GOT3 (cell line): ENCODE measurements around the gene SDE2.
"Not testable (repeated sequence)": the region's sequence is repeated elsewhere in the genome, so short reads cannot be mapped to it uniquely, and the experiment has no call there.

Source experiments
- DNase-seq: peaks from one replicate; lab custom pipeline; 2025; ENCODE audit warnings: mixed read lengths; lab: John Stamatoyannopoulos, UW

The SDE2 gene

GRCh38 chr1:225942574-225942973, 56.6 kb downstream of the SDE2 start:
- DNase-seq, result no peak

- no peak for DNase-seq
Measured at GRCh38 chr1:225941942-225942222, 57.3 kb downstream of the SDE2 start.

GRCh38 chr1:225941187-225941941, 57.8 kb downstream of the SDE2 start, which contains the start of gene LEFTY2:
TSS of gene LEFTY2 (minus strand) at chr1:225941220. CDS start at chr1:225941140, 80 bp downstream.
- DNase-seq, result no peak

GRCh38 chr1:225940385-225941151, 58.6 kb downstream of the SDE2 start:
- no peak for DNase-seq

DNA sequence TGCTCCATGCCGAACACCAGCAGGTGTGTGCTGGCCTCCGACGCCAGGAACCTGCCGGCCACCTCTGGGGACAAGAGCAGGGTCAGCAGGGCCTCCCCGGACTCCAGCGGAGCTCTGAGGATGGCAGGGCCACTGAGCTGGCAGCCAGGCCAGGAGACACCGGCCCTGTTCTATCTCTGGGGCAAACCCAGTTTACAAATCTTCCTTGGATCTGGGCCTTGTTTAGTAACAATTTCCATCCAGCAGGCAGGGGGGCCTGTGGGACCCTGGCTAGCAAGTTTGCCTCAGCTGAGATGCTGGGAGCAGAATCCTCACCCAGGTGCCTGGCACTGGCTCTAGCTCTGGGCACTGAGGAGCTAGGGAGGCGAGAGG, 59.2 kb downstream of the SDE2 start:
- not testable (repeated sequence) for DNase-seq

GRCh38 chr1:225939097-225939938, 59.8 kb downstream of the SDE2 start:
- not testable (repeated sequence) for DNase-seq

- DNase-seq, result no peak
Measured at GRCh38 chr1:225937048-225937968, 61.8 kb downstream of the SDE2 start.

- no peak for DNase-seq
Measured at GRCh38 chr1:225936523-225936922, 62.6 kb downstream of the SDE2 start.

GRCh38 chr1:225936086-225936485, 63.1 kb downstream of the SDE2 start:
- not testable (repeated sequence) for DNase-seq

DNA sequence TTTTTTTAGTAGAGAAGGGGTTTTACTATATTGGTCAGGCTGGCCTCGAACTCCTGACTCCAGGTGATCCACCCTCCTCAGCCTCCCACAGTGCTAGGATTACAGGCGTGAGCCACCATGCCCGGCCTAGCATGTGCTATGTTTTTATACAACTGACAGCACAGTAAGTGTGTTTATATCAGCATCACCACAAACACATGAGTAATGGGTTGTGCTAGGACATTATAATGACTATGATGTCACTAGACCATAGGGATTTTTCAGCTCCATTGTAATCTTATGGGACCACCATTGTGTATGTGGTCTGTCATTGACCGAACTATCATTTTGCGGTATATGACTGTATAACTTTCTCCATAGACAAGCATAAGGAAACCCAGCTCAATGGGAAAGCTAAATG, 64.4 kb downstream of the SDE2 start:
- DNase-seq, result no peak

GRCh38 chr1:225933072-225933471, 66.1 kb downstream of the SDE2 start:
- no peak for DNase-seq
